Glutamatergic neuron (in vitro differentiated cells): ENCODE results near the gene STAMBPL1. TPM values are rescaled to one million over a fixed set of nuclear protein-coding genes. Genes with fewer than 3 reads are reported as not detected.

Experiments
- DNase-seq: peaks from one replicate; pipeline ENCODE4 v3.0.0; 2022
- H3K27ac Mint-ChIP-seq: one replicate; pipeline ENCODE4 v1.8.0; 2020; ENCODE audit warnings: mild to moderate bottlenecking, mixed read lengths, inconsistent platforms; ENCODE audit not compliant: unreplicated experiment
- H3K27me3 Mint-ChIP-seq: one replicate; pipeline ENCODE4 v1.8.0; 2020; ENCODE audit warnings: mild to moderate bottlenecking, moderate library complexity, mixed read lengths, inconsistent platforms; ENCODE audit not compliant: unreplicated experiment
- H3K36me3 Mint-ChIP-seq: one replicate; pipeline ENCODE4 v1.8.0; 2020; ENCODE audit warnings: mild to moderate bottlenecking, mixed read lengths, inconsistent platforms; ENCODE audit not compliant: unreplicated experiment
- H3K4me1 Mint-ChIP-seq: one replicate; pipeline ENCODE4 v1.8.0; 2020; ENCODE audit warnings: mild to moderate bottlenecking, low read depth, mixed read lengths, inconsistent platforms; ENCODE audit not compliant: unreplicated experiment
- H3K4me3 Mint-ChIP-seq: one replicate; pipeline ENCODE4 v1.8.0; 2020; ENCODE audit warnings: mild to moderate bottlenecking, mixed read lengths, inconsistent platforms; ENCODE audit not compliant: unreplicated experiment
- H3K9me3 Mint-ChIP-seq: one replicate; pipeline ENCODE4 v1.8.0; 2020; ENCODE audit warnings: mild to moderate bottlenecking, moderate library complexity, mixed read lengths, inconsistent platforms; ENCODE audit not compliant: unreplicated experiment
- CTCF ChIP-seq: fragments of 200-600 bp; sonication (generic); IDR thresholded peaks from one replicate; pipeline ENCODE4 v1.5.0; 2021; ENCODE audit not compliant: partially characterized antibody, unreplicated experiment
- total RNA-seq: library from RNA; stranded (reverse); fragmentation: NEBNext Ultra II Directional; extraction: Animal tissue kit (Norgen Biotek cat#: 25700); gene quantifications from one replicate; pipeline ENCODE4 v1.2.1, GENCODE V29; 2021; ENCODE audit not compliant: unreplicated experiment

The STAMBPL1 gene
- total RNA-seq, 1 donor from 2014 or later = 4.4 TPM

GRCh38 chr10:88901206-88901983 is 21.4 kb downstream of the STAMBPL1 start:
- Mint-ChIP-seq H3K4me1 (peaks cover 5% of the 10 kb centered on the region), H3K27me3 (no peaks in the 10 kb centered on the region), H3K36me3 (no peaks in the 10 kb centered on the region), H3K27ac (no peak overlapping the region), H3K9me3 (no peaks in the 10 kb centered on the region), H3K4me3 (no peak overlapping the region)
- no peak for DNase-seq
- no peak for TF ChIP-seq CTCF

- no peaks in the 10 kb centered on the region for H3K9me3 Mint-ChIP-seq
- H3K36me3 Mint-ChIP-seq = no peaks in the 10 kb centered on the region
- no peaks in the 10 kb centered on the region for H3K27me3 Mint-ChIP-seq
- no peak for TF ChIP-seq CTCF
- DNase-seq = no peak
- H3K4me1 Mint-ChIP-seq = peaks cover 4% of the 10 kb centered on the region
- no peak overlapping the region for H3K4me3 Mint-ChIP-seq
- H3K27ac Mint-ChIP-seq = no peak overlapping the region
Measured at GRCh38 chr10:88901984-88902789, 22.1 kb downstream of the STAMBPL1 start.

- H3K27ac Mint-ChIP-seq = no peak overlapping the region
- no peak overlapping the region for H3K4me3 Mint-ChIP-seq
- H3K4me1 Mint-ChIP-seq = peaks cover 4% of the 10 kb centered on the region
- H3K9me3 Mint-ChIP-seq = no peaks in the 10 kb centered on the region
- no peak for DNase-seq
- no peak for TF ChIP-seq CTCF
- H3K36me3 Mint-ChIP-seq = no peaks in the 10 kb centered on the region
- H3K27me3 Mint-ChIP-seq = no peaks in the 10 kb centered on the region
Measured at GRCh38 chr10:88903715-88904114, 23.7 kb downstream of the STAMBPL1 start.

- Mint-ChIP-seq H3K4me3 (no peak overlapping the region), H3K36me3 (no peaks in the 10 kb centered on the region), H3K27me3 (no peaks in the 10 kb centered on the region), H3K9me3 (no peaks in the 10 kb centered on the region), H3K4me1 (peaks cover 2% of the 10 kb centered on the region), H3K27ac (no peak overlapping the region)
- TF ChIP-seq CTCF = no peak
- no peak for DNase-seq
Measured at GRCh38 chr10:88906921-88907320, 26.9 kb downstream of the STAMBPL1 start.

- no peaks in the 10 kb centered on the region for H3K9me3 Mint-ChIP-seq
- H3K27me3 Mint-ChIP-seq = no peaks in the 10 kb centered on the region
- DNase-seq = no peak
- no peaks in the 10 kb centered on the region for H3K36me3 Mint-ChIP-seq
- no peak for TF ChIP-seq CTCF
- no peak overlapping the region for H3K27ac Mint-ChIP-seq
- peaks cover 11% of the 10 kb centered on the region for H3K4me1 Mint-ChIP-seq
- no peak overlapping the region for H3K4me3 Mint-ChIP-seq
Measured at GRCh38 chr10:88908194-88908593, 28.1 kb downstream of the STAMBPL1 start.
